Measurements from ENCODE around the gene OPN5. TPM values are rescaled to one million over a fixed set of nuclear protein-coding genes. Genes with fewer than 3 reads are reported as not detected.

OPN5 gene
- total RNA-seq, 1 experiment from 2014 or later = not detected

DNA sequence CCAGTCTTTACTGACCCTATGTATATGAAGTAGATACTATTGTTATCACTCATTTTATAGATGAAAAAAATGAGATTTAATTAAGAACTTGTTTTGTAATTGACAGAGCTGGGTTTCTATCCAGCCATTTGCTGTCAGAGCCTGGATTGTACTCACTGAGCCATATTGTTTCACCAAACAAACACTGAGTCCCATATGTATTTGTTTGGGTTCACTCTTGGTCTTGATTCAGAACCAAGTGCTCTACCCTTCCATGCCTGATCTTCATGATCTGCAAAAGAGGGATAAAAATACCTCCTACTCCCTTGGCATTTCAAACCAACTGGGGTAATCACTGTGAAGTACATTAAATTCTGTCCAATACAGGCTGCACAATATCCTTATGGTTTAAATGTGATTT is 52.4 kb downstream of the OPN5 start:
- Mint-ChIP-seq H3K4me3 (ENCODE audit: low read depth, unreplicated experiment) (no peak overlapping the region), H3K4me1 (ENCODE audit: low read depth, unreplicated experiment) (peaks cover 13% of the 10 kb centered on the region)
- no TSS peak for BruUV-seq (replicated peaks)

DNA sequence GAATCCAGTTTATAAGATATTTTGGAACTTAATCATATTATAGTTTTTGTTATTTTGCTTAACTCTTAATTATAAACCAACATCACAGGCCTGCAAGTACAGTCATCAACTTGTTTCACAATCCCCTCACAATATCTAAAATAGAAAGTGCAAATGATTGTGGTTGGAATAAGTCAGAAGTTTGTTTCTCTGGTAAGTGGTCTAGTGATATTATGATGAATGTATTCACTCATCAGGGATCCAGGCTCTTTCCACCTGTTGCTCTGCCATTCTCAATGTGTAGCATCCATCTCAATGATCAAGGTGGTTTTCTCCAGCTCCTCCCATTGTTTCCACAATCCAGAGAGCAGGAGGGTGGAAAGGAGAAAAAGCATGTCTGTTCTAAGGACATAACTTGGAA is 54.2 kb downstream of the OPN5 start:
- TF ChIP-seq, protein P1, sequence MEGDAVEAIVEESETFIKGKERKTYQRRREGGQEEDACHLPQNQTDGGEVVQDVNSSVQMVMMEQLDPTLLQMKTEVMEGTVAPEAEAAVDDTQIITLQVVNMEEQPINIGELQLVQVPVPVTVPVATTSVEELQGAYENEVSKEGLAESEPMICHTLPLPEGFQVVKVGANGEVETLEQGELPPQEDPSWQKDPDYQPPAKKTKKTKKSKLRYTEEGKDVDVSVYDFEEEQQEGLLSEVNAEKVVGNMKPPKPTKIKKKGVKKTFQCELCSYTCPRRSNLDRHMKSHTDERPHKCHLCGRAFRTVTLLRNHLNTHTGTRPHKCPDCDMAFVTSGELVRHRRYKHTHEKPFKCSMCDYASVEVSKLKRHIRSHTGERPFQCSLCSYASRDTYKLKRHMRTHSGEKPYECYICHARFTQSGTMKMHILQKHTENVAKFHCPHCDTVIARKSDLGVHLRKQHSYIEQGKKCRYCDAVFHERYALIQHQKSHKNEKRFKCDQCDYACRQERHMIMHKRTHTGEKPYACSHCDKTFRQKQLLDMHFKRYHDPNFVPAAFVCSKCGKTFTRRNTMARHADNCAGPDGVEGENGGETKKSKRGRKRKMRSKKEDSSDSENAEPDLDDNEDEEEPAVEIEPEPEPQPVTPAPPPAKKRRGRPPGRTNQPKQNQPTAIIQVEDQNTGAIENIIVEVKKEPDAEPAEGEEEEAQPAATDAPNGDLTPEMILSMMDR (IDR thresholded peaks at IDR 0.05; ENCODE audit: unreplicated experiment) = no peak
- Mint-ChIP-seq H3K4me1 (ENCODE audit: low read depth, unreplicated experiment) (peaks cover 13% of the 10 kb centered on the region), H3K36me3 (ENCODE audit: insufficient read depth, unreplicated experiment) (no peaks in the 10 kb centered on the region), H3K9me3 (ENCODE audit: low read depth, unreplicated experiment) (no peaks in the 10 kb centered on the region), H3K4me3 (ENCODE audit: low read depth, unreplicated experiment) (no peak overlapping the region), H3K27me3 (ENCODE audit: unreplicated experiment) (peaks cover 8% of the 10 kb centered on the region), H3K27ac (ENCODE audit: unreplicated experiment) (no peak overlapping the region)
- no TSS peak for BruUV-seq (replicated peaks)
- intact Hi-C loops (cut with micrococcal nuclease; ENCODE audit: unreplicated experiment) = no loop called here
- DNase-seq = no peak
- CTCF ChIA-PET = no interaction called here

More for the DNA sequence above, 52.4 kb downstream of the OPN5 start:
- Mint-ChIP-seq H3K36me3 (ENCODE audit: insufficient read depth, unreplicated experiment) (no peaks in the 10 kb centered on the region), H3K9me3 (ENCODE audit: low read depth, unreplicated experiment) (no peaks in the 10 kb centered on the region), H3K27ac (ENCODE audit: unreplicated experiment) (no peak overlapping the region), H3K27me3 (ENCODE audit: unreplicated experiment) (peaks cover 26% of the 10 kb centered on the region)
- CTCF ChIA-PET = no interaction called here
- no peak for DNase-seq
- intact Hi-C loops (cut with micrococcal nuclease; ENCODE audit: unreplicated experiment) = no loop called here
- TF ChIP-seq, protein P1 (IDR thresholded peaks at IDR 0.05; ENCODE audit: unreplicated experiment) = no peak

DNA sequence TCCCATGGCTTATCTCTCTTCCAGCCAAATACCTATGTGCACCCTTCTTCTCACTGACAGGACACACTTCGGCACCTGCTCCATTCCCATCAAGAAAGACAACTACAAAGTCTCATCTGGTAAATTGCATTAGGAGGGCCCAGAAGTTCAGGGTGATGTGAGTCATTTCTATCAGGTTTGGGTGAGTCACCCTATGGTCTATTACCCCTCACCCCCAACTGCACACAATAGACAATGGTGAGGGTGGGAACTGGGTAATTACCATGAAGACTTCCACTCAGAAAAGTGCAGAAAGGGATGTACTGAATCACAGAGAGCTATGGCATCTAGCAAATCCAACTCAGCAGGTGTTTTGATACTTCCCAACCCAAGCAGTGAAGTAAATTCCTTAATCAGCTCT is 54.8 kb downstream of the OPN5 start:
- CTCF ChIA-PET = no interaction called here
- Mint-ChIP-seq H3K9me3 (ENCODE audit: low read depth, unreplicated experiment) (no peaks in the 10 kb centered on the region), H3K4me1 (ENCODE audit: low read depth, unreplicated experiment) (peaks cover 13% of the 10 kb centered on the region), H3K27me3 (ENCODE audit: unreplicated experiment) (peaks cover 3% of the 10 kb centered on the region), H3K27ac (ENCODE audit: unreplicated experiment) (no peak overlapping the region), H3K4me3 (ENCODE audit: low read depth, unreplicated experiment) (no peak overlapping the region), H3K36me3 (ENCODE audit: insufficient read depth, unreplicated experiment) (no peaks in the 10 kb centered on the region)
- intact Hi-C loops (cut with micrococcal nuclease; ENCODE audit: unreplicated experiment) = no loop called here
- peak; percentile 10 for DNase-seq
- TF ChIP-seq, protein P1 (IDR thresholded peaks at IDR 0.05; ENCODE audit: unreplicated experiment) = no peak
- no TSS peak for BruUV-seq (replicated peaks)

DNA sequence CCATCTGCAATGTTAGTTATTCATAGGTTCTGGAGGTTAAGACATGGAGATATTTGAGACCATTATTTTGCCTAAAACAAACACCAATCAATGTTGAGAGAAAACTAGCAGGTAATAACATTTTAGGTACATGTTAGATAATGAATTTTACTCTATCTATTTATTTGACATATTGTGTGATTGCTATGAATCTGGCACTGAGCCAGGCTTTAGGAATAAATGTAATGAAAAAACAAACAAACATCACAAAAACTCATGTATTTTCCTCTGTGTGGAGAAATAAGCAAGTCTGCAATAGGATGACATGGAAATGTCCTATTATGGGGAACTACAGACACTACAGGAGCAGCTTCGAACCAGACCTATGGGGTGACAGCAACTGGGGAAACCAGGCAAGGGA is 57.8 kb downstream of the OPN5 start:
- TF ChIP-seq, protein P1 (IDR thresholded peaks at IDR 0.05; ENCODE audit: unreplicated experiment) = no peak
- BruUV-seq (replicated peaks) = no TSS peak
- CTCF ChIA-PET = no interaction called here
- Mint-ChIP-seq H3K9me3 (ENCODE audit: low read depth, unreplicated experiment) (no peaks in the 10 kb centered on the region), H3K27me3 (ENCODE audit: unreplicated experiment) (peaks cover 10% of the 10 kb centered on the region), H3K27ac (ENCODE audit: unreplicated experiment) (no peak overlapping the region), H3K4me1 (ENCODE audit: low read depth, unreplicated experiment) (peaks cover 13% of the 10 kb centered on the region), H3K4me3 (ENCODE audit: low read depth, unreplicated experiment) (no peak overlapping the region), H3K36me3 (ENCODE audit: insufficient read depth, unreplicated experiment) (no peaks in the 10 kb centered on the region)
- intact Hi-C loops (cut with micrococcal nuclease; ENCODE audit: unreplicated experiment) = no loop called here
- no peak for DNase-seq
